Urothelium cell line (cell line): Measurements from ENCODE around the gene RDH13.
"Not testable (repeated sequence)": the region's sequence is repeated elsewhere in the genome, so short reads cannot be mapped to it uniquely, and the experiment has no call there.

ENCODE experiments used
- DNase-seq: peaks from one replicate; pipeline ENCODE4 v3.0.0; 2011; ENCODE audit warnings: low spot score, mixed read lengths
- FAIRE-seq: peaks from 2 replicates; lab custom pipeline; 2011; peaks lifted over from hg19 to GRCh38; lab: Jason Lieb, UNC

RDH13 gene

GRCh38 chr19:55048446-55048845 is 14.5 kb downstream of the RDH13 start:
- DNase-seq, result no peak
- no peak for FAIRE-seq

- FAIRE-seq (no peak), DNase-seq (no peak)
These were observed 15.0 kb downstream of the RDH13 start for GRCh38 chr19:55047951-55048350.

- no peak for FAIRE-seq
- DNase-seq, result no peak
These were observed 15.8 kb downstream of the RDH13 start for GRCh38 chr19:55046975-55047622.

DNA sequence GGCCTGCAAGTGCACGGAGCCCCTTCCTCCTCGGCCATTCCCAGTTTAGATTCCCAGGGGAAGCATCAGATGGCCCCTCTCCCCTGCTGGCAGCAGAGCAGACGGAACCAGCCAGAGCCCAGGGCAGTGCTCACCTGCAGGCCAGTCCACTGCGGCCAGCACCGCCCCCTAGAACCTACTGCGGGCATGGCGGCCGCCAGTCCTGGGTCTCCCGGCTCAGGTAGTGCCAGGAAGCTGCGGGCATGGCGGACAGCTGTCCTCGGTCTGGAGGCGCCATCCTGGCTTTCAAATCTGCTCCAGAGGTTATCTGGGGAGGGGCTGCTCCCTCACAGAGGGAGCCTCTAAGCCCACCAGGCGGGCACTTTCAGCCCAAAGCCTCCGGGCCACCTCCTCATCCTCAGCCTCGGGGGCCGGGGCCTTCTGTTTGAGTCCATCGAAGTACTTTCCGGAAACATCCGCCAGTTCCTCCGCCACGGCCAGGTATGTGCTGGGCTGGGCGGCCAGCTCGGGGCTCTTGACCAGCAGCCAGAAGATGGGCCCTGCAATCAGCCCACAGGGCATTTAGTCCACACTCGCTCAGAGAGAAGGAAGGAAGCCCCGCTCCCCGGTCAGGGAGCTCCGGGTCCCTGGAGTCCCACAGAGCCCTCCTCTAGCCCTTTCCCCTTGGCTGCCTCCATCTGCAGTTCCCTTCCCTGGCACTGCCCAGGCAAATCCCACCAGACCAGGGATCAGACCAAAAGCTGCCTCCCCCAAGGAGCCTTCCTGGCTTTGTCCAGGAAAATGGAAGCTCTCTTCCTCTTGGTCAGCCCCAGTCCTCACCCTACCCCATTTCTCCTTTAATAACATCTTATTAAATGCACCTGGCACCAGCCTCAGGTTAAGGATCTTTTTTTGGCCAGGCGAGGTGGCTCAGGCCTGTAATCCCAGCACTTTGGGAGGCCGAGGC is 17.9 kb downstream of the RDH13 start:
- DNase-seq (no peak), FAIRE-seq (no peak)

DNA sequence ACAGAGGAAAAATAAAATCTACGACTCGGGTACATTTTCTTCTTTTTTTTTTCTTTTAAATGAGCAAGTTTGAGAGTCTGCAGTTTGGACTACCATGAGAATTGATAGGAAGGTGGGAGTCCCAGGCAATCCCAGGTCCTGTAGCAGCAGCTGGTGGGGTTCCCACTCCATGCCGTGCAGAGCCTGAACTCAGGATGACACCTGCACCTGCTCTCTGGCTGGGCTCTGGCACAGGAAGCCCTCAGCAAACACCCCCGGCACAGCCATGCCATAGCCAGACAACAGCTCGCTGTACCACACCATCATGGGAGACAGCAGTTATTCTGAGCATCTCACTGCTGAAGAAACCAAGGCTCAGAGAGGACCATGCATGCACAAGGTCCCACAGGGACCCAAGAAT is 18.7 kb downstream of the RDH13 start:
- DNase-seq (no peak), FAIRE-seq (no peak)

DNA sequence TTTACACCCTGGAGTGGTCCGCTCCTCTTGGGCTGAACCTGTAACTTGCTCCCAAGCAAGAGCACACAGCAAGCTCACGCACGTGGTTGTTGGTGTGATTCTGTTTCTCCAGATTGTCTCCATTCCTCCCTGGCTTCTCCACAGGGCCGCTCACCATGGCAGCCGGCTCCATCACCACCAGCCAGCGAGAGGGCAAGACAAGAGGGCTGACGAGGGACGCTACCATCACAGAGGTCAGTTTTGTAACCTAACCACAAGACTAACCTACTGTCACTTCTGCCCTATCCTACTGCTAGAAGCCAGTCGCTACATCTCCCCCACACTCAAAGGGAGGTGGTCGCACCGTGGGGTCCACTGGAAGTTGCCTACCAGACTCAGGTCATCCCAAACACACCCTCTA is 20.3 kb downstream of the RDH13 start:
- FAIRE-seq, result no peak
- DNase-seq, result no peak

DNA sequence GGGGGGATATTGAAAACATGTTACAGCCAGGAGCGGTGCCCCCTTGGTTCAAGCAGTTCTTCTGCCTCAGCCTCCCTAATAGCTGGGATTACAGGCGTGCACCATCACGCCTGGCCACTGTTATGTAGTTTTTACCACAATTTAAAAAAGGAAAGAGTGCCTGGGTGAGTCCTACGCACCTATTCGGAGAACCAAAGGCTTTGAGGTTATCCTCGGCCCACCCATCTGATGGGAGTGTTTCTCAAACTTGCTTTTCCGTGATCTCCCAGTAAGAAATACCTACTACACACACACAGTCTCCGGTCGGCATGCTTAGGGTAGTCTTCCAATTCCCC is 20.6 kb downstream of the RDH13 start:
- DNase-seq (no peak), FAIRE-seq (no peak)

GRCh38 chr19:55041627-55042343 is 21.2 kb downstream of the RDH13 start:
- FAIRE-seq (no peak), DNase-seq (no peak)

DNA sequence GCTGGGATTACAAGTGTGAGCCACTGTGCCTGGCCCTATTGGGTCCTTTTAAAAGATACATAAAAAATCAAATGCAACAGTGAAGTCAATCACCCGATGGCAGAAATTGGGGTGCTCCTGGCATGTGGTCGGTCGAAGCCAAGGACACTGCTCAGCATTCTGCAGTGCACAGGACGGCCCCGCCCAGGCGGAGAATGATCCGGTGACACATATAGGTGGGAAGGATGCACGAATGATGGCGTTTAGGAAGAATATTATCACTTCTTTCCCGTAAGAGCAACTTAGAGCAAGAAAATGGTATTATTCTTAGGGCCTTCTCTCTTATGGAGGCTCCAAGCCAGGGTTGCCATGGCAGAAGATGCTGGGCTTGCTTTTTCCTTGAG is 21.7 kb downstream of the RDH13 start:
- no peak for FAIRE-seq
- no peak for DNase-seq

GRCh38 chr19:55040654-55041053 is 22.3 kb downstream of the RDH13 start:
- DNase-seq, FAIRE-seq: not testable (repeated sequence)

DNA sequence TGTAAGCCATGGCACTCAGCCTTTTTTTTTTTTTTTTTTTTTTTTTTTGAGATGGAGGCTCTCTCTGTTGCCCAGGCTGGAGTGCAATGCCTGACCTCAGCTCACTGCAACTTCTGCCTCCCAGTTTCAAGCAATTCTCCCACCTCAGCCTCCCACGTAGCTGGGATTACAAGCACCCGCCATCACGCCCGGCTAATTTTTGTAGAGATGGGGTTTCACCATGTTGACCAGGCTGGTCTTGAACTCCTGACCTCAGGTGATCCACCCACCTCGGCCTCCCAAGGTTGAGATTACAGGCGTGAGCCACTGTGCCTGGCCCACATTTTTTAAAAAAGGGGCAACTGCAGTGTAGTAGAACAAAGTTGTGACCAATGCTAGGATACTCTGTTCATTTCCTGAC is 25.3 kb downstream of the RDH13 start:
- FAIRE-seq, DNase-seq: not testable (repeated sequence)

DNA sequence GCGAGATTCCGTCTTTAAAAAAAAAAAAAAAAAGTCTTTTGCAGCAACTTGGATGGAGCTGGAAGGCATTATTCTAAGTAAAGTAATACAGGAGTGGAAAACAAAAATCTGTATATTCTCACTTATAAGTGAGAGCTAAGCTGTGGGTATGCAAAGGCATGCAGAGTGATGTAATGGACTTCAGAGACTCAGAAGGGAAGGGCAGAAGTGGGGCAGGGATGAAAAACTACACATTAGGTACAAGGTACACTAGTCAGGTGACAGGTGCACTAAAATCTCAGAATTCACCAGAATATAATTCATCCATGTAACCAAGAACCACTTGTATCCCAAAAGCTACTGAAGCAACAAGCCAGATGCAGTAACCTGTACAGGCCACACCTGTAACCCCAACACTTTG is 26.9 kb downstream of the RDH13 start:
- FAIRE-seq, result no peak
- no peak for DNase-seq

GRCh38 chr19:55034751-55035150 is 28.2 kb downstream of the RDH13 start:
- DNase-seq (no peak), FAIRE-seq (no peak)

DNA sequence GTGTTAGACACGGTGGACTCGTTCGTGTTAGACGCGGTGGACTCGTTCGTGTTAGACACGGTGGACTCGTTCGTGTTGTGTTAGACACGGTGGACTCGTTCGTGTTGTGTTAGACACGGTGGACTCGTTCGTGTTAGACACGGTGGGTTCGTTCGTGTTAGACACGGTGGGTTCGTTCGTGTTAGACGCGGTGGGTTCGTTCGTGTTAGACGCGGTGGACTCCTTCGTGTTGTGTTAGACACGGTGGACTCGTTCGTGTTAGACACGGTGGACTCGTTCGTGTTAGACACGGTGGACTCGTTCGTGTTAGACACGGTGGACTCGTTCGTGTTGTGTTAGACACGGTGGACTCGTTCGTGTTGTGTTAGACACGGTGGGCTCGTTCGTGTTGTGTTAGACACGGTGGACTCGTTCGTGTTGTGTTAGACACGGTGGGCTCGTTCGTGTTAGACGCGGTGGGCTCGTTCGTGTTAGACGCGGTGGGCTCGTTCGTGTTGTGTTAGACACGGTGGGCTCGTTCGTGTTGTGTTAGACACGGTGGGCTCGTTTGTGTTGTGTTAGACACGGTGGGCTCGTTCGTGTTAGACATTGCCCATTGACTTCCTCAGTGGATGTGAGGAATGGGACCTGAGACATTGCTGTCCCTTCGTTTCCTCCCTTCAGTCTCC is 29.8 kb downstream of the RDH13 start:
- not testable (repeated sequence) for DNase-seq
- FAIRE-seq, result peak; percentile 84

DNA sequence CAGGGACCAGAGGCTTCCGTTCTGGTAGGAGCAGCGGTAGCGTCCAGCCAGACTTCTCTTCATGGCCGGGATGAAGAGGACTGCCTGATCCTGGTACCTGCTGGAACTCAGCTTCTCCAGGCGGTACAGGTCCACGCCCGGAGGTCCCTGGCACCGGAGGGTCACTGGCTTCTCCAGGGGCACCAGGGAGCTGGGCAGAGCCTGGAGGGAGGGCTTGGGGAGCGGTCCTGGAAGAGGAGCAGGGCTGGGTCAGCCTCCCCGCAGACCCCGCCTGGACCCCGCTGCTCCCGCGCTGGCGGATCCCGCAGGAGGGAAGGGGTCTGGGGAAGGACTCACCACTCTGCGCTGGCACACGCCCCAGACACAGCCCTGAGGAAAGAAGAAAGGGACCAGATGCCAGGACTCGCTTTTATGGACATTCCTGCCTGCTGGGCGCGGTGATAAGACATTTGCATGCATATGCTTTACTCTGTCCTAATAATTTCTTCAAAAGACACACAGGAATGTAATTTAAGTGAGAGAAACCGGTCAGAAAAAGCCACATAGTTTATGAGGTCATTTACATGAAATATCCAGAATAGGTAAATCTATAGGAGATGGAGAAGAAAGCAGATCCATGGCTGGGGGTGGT is 30.7 kb downstream of the RDH13 start:
- no peak for DNase-seq
- FAIRE-seq, result no peak

DNA sequence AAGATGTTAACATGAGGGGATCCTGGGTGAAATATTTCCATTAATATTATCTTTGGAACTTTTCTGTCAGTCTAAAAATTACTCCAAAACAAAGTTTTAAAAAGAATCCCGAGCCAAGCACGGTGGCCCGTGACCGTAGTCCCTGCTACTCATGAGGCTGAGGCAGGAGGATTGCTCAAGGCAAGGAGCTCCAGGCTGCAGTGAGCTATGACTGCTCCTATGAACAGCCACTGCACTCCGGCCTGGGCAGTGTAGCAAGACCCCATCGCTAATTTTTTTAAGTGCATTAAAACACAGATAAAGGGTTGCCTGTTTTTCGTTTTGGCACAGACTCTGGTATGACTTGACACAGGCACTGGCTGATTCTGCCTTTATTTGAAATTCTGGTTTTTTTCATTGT is 31.8 kb downstream of the RDH13 start:
- no peak for FAIRE-seq
- no peak for DNase-seq

GRCh38 chr19:55028757-55029156 is 34.2 kb downstream of the RDH13 start:
- DNase-seq, result no peak
- FAIRE-seq, result no peak

- FAIRE-seq (no peak), DNase-seq (peak; percentile 15)
These were observed 35.2 kb downstream of the RDH13 start for GRCh38 chr19:55027472-55028337.

DNA sequence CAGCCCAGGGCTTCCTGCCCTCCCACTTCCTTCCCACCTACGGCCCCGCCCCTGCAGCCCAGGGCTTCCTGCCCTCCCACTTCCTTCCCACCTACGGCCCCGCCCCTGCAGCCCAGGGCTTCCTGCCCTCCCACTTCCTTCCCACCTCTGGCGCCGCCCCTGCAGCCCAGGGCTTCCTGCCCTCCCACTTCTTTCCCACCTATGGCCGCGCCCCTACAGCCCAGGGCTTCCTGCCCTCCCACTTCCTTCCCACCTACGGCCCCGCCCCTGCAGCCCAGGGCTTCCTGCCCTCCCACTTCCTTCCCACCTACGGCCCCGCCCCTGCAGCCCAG is 35.8 kb downstream of the RDH13 start:
- DNase-seq, FAIRE-seq: not testable (repeated sequence)

GRCh38 chr19:55024111-55024510 is 38.8 kb downstream of the RDH13 start:
- FAIRE-seq (no peak), DNase-seq (no peak)
